Activated T-helper 1 cell treated with Interleukin-2 at 50 U/mL for 16 hours (primary cell): Measurements from ENCODE around the gene FBXL16.
A peak's percentile ranks its signal among the peaks of the same experiment; 100 is the strongest.
"Not testable (repeated sequence)": the region's sequence is repeated elsewhere in the genome, so short reads cannot be mapped to it uniquely, and the experiment has no call there.

Experiments
- DNase-seq: peaks from one replicate; pipeline ENCODE4 v3.0.0-alpha.2; 2020; ENCODE audit warnings: low read depth

Gene FBXL16

DNA sequence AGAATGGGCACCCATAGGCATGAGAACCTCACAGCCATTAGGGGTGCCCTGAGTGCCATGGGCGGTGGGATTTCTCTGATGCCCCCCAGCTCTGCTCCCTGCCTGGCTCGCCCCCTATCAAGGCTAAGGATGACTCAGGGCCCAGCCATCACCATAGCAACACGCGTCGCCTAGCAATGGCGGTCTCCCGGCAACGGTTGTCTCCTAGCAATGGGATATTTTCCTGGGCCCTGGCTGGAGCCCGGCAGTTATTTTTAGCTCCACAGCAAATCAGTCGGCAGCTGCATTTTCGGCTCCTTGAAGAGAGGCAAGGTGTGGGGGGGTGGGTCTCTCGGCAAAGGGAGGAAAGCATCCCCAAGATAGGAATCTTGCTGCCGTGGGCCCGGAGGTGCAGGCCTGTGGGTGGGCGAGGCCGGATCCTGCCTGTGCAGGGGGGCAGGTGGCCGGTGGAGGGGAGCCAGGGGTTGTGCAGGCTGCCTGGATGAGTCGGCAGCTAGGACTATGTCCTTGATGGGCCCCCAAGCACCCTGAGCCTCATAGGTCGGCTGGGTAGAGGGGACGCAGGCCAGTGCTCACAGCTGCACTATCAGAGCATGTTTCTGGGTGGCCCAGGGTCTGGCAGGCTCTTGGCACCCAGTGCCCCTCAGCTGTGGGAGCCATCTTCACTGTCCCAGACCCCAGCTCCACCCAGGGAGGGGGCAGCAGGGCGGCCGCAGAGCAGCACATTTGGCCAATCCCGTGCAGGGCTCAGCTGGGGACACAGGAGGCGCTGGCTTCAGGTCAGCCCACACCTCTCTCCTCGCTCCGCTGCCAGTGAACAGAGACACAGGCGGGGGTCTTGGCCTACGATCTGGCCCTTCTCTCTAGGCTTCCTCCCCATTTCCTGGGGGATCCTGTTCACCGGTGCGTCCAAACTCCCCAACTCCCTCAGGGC, 4.2 kb upstream of the FBXL16 start:
- no peak for DNase-seq

DNA sequence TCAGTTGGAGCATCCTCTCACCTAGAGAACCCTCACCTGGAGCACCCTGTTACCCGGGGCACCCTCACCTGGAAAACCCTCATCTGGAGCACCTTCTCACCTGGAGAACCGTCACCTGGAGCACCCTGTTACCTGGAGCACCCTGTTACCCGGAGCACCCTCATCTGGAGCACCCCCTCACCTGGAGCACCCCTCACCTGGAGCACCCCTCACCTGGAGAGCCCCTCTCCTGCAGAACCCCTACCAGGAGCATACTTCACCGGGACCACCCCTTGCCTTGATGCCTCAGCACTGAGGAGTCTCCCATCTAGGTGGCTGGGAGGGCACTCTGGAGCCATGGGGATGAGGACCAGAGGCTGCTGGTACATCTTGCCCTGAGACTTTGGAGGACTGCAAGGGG, 3.4 kb upstream of the FBXL16 start:
- no peak for DNase-seq

DNA sequence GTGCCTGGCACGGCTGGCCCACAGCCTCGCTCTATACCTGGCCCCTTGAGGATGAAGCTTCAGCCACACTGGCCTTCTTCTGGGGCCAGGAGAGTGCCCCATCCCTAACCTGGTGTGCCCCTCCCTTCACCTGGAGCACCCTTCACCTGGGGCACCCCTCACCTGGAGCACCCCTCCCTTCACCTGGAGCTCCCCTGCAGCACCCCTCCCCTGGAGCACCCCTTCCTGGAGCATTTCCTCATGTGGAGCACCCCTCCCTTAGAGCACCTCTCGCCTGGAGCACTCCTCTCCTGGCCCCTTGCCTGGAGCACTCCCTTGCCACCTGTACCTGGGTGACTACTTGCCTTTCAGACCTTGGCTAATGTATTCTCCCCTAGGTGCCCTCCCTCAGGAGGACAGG, 2.4 kb upstream of the FBXL16 start:
- no peak for DNase-seq

DNA sequence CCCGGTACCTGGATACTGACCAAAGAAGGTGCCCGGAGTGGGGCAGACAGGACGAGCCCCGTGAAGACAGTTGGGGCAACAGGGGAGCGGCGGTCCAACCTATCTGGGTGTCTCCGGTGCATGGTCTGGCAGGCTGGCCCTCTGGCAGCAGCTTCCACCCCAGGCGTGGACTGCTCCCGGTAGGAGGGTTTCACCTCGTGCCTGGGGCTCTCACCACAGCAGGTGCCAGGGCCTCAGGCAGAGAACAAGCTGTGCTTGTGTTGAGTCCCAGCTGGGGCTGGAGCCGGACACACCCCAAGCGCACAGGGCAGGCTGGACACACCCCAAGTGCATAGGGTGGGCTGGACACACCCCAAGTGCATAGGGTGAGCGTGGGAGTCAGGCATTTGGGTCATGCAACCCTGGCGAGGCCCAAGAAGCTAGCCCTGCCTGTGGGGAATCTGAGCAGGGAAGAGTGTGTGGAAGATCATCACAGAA, 1.5 kb upstream of the FBXL16 start:
- no peak for DNase-seq

DNA sequence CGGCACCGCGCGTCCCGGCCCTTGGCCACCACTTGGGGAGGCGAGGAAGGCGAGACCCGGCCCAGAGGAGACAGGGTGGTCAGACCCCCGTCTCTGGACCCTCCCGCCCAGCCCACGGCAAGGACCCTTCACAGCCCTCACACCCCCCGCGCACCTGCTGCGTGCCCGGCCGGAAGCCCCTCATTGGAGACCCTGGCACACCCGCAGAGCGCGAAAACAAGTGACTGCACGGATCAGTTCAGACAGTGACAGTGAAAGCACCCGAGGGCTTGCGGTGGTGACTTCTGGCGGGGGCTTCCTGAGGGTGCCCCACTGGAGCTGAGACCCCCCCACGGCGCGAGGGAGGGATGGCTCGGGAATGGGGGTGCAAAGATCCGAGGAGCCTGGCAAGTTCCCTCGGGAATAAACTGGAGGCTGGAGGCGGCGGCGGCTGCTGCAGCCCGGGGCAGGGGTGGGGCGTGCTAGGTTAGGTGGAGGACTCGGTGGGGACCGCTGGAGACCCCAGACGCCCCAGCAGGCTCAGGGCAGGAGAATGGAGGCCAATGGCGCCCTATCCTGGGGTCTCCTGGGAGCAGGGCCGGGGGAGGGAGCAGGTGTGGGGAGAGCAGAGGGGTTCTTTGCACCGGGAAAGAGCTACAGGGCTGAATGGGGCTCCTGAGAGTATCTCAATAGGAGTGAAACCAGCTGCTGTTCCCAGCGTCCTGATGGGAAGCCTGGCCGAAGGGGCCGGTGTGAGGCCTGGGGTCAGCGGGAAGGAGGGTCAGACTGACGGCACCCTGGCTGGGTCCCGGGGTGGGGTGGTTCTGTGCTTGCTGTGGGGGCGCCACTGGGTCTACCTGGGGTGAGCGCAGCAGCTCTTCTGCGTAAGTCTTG, 824 bp upstream of the FBXL16 start:
- DNase-seq = no peak

DNA sequence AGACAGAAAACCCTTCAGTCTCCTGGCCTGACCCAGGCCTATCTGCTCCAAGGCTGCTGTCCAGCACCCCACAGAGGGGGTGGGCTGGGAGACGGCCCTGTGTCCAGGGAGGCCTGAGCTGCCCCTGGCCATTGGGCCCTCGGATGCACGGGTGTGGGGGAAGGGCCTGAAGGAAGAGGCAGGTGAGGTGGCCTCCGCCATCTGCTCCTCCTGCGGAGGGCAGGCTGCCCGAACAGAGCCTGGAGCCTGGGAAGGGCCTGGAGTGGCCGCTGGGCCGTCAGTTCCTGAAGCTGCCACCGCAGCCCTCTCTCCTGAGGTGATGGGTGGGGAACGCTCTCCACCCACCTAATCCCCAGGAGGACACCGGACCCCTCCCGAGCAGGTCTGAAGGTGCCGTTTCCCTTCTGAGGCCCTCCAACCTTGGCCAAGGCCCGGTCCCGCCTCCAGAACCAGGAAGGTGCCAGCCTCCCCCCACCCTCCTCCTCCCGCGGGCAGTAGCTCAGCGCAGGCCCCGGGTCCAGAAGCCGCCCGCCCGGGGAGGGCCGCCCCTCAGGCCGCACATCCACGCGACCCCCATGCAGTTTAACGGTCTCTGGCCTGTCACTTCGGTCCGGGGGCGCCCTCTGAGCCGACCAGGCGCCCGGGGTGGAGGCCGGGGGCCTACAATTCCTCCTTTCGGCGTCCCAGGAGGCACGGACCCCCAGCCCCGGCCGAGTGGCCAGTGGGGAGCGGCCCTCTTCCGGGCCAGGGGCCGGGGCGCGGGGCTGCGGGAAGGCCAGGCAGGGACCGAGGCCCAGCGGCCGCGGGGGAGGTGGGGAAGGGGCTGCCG, 835 bp downstream of the FBXL16 start:
- no peak for DNase-seq

DNA sequence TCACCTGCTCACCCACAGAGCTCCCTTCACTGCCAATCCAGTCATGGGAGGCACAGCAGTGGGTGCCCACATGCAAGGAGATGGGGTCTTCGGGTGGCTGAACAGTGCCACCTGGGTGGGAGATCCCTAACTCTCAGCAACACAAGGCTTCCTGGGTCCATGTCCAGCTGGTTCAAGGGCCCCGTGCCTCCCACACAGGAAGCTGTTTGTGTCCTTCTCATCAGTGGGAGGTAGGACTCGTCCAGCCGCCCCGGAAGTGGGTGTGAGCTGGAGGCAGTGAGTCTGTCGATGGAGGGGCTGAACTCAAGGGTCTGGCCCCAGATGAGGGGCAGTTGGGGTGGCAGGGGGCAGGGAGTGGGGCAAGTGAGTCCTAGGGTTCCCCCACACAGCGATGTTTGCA, 1.6 kb downstream of the FBXL16 start:
- no peak for DNase-seq

DNA sequence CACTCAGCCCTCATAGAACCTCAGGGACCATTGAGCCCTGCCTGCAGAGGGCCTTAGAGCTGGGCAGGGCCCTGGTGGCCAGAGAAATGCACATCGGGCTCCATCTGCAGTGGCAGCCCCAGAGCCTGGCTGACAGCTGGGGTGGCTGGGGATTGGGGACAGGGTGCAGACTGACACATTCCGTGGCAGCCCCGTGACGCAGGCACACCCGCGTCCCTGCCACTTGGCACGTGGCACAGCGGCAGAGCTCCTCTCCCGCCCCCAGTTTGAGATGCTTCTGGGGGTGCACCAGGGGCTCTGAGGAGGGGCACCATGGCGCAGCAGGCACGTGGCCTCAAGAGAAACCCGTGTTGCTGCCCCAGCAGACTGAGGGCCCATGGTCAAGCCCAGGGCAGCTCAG, 2.2 kb downstream of the FBXL16 start:
- no peak for DNase-seq

DNA sequence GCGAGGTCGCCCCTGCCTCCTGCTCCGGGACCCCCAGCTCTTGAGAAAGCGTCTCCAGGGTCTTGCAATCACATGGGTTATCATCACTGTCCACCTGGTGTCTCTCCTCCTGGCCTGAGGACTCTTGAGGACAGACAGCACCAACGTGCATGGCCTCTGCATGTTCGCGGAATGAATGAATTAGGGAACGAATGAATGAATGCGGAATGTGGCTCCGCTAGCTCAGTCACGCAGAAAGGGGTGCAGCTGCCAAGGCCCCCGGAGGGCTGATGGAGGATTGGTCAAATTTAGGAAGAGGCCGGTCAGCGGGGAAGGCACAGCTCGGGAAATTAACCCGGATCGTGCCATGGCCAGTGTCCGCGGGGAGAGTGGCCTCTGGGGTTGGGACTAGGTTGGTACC, 3.3 kb downstream of the FBXL16 start:
- no peak for DNase-seq

DNA sequence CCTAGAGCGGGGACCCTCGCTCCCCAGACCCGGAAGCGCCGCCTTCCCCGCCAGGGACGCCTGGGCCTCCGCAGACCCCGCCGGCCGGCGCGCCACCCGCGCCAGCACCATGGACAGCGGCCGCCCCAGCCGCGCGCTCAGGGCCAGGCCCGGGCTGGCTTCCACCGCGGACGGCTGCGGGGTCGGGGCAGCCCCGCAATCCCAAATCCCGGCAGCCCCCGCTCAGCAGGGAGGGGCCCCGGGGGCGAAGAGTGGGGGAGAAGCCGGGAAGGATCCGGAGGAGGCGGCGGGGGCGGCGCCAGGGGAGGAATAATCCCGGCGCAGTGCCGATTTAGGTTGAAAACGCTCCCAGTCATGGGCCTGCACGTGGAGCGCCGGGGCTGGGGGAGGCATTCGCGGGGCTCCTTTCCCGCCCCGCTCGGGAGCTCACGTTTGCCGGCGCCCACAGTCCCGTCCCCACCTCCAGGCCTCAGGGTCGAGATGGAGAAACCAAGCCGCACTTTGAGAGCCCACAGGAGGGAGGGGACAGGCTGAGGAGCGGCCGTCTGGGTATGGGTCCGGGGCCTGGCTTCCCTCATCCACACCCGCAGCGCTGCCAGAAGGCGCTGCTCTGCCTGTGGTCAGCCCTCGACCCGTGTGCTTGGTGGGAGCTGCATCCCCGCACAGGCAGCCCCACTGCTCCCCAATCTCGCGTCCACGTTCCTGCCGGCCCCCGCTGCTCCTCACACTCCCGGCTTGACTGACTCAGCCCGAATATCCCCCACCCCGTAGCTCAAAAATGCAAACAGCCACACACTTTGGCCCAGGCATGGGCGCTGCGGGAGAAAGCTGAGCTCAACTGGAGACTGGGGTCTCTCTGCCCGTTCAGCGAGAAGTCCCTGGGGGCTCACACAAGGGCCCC, 4.7 kb downstream of the FBXL16 start:
- no peak for DNase-seq

DNA sequence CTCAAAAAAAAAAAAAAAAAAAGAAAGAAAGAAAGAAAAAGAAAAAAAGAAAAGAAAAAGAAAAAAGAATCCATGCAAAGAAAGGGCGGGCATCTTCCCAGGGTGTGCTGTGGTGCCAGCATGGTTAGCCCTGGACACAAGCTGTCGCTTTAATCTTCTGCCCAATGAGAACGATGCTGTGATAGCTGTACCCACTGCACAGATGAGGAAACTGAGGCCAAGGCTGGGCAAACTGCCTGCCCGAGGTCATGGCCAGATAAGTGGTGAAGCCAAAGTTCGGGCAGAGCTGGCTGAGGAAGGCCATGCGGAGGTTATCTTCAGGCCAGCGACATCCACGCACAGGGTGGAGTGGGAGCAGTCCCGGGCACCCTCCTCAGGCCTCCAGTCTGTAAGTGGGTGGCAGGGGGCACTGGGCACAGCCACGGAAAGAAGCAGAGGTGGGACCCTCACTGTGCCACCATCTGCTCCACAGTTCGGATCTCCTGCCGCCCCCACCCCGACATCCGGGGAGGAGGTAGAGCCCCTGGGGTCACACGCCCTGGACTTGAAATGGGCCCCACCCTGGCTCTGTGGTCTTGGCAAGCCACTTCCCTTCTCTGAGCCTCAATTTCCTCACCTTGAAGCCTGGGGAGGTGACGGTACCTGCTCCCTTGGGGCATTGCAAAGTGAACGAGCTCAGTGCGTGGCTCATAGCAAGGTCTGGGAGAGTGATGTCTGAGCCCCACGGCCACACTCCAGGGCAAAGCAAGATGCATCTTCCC, 6.5 kb downstream of the FBXL16 start:
- no peak for DNase-seq

DNA sequence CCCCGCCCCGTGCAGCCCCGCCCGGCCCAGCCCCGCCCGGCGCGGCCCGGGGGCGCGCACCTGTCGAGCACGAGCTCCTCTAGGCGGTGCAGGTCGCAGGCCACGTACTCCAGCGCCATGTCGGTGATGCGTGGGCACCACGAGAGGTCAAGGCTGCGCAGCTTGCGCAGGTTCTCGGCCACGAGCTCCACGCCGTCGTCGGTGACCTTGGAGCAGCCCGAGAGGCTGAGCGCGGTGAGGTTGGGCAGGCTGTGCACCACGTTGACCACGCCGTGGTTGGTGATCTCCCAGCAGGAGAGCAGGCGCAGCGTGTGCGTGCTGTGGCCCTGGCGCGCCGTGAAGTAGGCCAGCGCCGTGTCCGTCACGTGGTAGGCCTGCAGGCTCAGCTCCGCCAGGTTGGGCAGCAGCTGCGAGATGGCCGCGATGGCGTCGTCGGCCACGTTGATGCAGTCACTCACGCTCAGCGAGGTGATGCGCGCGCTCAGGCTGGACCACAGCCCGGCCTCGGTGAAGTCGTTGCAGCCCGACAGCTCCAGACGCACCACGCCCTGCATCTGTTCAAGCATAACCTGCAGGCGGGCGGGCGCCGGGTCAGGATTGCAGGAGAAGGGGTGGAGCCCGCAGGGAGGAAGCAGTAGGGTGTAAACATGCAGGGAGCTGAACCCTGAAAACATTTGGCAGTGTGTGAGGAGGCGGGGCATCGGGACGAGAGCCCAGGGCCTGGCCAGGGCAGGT, 10.1 kb downstream of the FBXL16 start:
- peak; percentile 74 for DNase-seq

DNA sequence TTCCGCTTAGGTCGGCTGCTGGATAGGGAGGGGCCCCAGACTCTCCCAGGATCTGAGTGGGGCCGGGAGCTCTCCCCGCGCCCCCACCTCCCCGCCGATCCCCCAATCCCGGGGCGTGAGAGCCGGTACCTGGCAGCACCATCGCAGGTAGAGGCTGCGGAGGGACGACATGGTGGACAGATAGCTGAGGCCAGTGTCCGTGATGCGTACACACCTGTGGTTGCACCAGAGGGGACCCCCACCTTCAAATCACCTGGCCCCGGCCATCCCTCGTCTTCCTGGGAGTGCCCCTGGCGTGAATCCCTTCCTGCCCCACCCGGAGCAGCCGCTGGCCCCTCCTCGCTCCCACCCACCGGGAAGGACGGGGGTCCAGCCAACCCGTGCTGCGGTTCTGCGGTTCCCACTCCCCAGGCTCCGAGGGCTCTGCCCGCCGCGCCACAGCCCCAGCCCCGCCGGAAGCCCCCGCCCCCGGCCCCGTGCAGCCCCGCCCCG, 10.7 kb downstream of the FBXL16 start:
- DNase-seq = no peak

DNA sequence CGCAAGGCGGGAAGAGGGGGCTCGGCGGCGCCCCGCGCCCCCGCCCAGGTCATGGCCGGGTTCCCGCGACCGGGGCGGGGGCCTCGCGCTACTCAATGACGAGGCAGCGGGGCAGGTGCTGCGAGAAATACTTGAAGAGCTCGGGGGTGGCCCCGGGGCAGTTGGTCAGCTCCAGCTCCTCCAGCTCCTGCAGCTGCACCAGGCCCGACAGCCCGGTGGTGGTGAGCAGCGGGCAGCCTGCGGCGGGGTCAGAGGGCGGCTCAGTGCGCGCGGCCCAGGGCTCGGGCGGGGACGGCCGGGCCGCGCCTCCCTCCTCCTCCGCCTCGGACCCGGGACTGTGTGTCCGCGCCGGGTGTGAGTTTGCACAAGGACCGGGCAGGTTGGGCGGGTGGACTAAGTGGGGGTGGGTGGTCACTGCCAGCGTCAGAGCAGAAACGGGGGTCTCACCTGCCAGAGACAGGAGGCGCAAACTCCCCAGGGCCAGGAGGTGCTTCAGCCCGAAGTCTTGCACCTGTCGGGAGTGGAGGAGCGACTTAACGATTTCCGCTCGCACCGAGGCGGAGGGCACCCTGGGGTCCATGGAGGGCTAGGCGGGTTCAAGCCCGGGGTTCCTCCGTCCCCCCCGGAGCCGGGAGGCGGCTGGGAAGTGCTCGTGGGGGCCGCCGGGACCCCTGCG, 11.3 kb downstream of the FBXL16 start:
- DNase-seq = no peak

DNA sequence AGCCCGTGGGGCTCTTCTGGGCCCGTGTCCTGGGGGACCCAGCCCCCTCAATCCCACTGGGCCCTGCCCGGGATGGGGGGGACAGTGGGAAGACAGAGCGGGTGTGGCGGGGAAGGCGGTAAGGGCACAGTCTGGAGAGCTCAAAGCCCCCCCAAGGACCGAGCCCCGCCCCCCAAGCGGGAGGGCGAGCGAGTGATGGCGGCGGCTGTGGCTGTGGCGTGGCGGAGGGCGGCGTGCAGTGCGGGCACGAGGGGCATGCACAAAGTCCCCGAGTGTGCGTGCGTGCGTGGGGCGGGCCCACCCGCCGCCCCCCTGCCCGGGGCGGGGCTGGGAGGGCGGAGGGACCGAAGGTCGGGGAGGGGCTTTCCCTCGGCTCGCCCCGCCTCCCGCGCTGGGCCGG, 11.8 kb downstream of the FBXL16 start:
- DNase-seq = no peak

DNA sequence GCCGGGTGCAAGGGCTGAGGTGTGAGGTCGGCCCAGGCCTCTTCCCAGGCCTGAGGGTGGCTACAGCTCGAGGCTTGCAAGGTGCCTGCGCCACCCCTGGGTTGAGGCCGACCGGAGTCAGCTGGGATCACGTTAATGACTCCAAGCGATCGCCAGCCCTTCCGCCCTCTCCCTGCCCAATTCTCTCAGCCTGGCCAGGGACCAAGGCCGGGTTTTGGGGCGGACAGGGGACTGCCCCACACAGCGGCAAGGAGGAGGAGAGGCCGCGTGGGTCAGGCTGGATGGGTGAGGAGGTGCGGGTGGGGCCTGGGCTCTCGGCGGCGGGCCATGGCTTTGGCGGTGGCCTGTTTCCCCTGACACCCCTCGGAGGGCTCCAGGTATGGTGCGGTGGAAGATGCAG, 12.2 kb downstream of the FBXL16 start:
- DNase-seq = no peak

DNA sequence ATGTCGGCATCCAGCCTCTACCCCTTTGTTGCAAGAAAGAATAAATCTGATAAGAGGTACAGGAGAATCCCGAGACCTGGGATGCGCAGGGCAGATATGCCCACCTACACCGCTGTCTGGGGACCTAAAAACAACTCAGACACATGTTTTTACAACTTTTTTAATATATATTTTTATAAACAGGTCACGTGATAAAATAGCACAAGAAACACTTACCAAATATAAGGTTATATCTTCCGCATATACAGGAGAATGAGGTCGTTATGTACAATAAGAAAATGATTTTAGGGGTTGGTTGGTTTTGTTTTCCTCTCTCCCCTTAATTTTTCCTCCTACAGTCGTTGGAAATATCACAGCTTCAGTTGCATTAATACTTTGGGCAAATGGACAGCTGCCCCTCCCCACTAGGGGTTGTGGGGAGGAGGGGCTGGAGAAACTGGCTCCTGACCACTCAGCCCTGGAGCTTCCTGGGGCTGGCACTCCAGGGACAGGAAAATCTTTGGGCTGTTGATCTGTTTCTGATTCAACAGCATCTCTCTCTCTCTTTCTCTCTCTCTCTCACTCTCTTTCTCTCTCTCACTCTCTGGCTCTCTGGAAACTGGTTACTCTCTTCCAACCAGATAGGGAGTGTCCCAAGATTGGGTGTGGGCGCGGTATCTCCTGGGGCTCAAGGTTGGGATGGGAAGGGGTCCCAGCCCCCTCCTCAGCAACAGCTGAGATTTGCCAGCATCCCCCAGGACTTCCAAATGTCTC, 13.1 kb downstream of the FBXL16 start:
- DNase-seq = no peak

DNA sequence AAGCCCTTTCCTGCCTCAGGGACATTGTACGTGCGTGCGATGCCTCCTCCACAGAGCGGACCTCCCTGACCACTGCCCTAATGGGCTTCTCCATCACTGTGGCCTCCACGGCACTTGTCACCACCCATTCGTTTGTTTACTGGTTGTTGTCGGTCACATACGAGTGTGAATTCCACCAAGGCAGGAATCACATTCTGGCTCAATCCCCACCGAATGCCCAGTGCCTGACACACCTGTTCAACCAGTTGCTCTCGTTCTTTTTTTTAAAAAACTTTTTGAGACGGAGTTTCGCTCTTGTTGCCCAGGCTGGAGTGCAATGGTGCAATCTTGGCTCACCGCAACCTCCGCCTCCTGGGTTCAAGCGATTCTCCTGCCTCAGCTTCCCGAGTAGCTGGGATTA, 14.4 kb downstream of the FBXL16 start:
- not testable (repeated sequence) for DNase-seq
